Fibroblast of peridontal ligament (primary cell): ENCODE results near the gene CTTN.
"Not testable (repeated sequence)": the region's sequence is repeated elsewhere in the genome, so short reads cannot be mapped to it uniquely, and the experiment has no call there.

Experiments used
- DNase-seq: peaks from one replicate; pipeline ENCODE4 v3.0.0-alpha.2; 2010; ENCODE audit errors: extremely low read depth

Gene CTTN

DNA sequence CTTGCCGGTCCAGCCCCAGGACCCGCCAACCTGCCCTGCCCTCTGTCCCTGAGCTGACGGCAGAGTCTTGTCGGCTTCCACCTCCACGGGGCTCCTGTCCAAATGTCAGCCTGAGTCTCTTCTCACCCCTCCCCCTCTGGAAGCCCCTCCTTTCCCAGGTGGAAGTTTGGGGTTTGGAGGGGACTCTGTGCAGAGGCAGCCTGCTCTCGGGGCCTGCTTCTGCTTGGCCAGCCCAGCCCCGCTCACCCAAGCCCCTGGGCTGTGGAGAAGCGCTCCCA is 31.0 kb downstream of the CTTN start:
- DNase-seq, result no peak

DNA sequence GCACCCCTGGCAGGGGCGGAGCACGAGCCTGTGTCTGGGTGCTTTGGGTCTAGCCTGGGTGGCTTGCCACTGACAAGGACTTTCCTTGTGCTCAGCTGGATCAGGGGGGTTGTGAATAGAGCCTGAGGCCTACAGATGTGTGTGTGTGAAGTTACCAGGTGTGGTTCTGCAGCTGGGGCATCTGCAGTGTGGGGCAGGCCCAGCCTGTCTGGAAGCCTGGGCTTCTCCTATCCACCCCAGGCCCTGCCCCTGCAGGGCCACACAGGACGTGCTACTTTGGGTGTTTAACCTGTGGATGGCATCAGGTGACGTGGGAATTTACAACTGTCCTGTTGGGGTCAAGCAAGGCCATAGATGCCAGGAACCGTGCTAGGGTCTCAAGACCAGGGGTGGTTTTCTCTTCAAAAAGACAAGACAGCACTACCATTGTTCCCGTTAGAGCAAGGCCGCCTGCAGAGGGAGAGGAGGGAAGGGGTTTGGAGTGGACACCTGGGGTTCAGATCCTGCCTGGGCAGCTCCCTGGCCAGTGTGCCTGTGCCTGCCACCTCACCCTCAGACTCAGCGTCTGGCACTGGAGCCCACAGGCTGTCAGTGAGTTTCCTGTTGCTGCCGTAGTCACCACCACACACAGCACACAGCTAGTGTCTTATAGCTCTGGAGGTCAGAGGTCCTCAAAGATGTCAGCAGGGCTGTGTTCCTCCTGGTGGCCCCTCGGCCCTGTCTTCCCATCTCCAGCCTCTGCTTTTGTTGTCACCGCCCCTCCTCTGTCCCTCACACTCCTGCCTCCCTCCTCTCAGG is 31.6 kb downstream of the CTTN start:
- DNase-seq, result no peak

DNA sequence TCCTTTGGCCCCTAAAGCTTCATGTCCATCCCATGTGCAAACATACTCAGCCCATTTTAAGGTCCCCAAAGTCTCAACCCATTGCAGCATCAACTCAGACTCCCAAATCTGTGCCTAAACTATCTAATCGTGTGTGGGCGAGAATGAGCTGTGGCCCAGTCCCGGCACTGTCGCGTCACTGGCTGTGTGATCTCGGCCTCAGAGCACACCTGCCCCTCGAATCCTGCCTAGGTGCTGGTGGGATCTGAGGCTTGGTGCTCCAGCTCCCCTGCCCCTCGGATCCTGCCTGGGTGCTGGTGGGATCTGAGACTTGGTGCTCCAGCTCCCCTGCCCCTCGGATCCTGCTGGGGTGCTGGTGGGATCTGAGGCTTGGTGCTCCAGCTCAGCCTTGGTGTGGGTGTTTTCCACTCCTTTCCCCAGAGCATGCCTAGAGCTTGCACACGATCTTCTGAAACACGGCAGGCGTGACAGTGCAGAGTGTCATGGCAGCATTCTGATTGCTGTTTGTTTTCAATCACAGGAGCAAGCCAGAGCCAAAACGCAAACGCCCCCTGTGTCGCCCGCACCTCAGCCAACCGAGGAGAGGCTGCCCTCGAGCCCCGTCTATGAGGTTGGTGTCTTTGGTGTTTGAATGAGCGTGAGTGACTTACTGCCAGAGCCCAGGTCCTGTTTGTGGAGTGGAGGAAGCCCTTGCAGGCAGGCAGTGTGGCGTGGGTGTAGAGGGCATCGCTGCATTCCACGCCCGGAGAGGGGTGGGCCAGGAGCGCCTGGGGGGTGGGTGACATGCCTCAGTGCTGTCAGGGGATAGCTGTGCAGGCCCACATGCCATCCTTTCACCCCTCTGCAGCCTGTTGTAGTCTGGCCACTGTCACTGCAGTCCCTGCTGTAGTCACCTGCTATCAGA is 32.6 kb downstream of the CTTN start:
- DNase-seq, result no peak

DNA sequence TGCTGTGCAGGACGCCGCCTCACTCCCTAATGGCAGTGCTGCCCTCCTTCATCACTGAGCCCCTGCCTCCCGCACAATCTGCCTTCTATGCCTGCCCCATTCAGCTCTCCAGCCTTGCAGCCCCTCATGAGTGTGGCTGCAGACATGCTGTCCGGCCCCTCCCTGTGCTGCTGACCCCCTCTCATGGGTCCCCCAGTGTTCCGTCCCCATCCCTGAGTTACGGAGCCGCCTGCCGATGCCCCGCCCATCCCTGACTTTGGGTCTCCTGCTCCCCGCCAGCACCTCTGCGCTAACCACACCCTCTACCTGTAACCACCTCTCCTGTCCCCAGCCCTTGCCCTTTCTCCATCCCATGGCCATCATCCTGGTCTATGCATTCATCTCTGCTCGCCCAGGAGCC is 33.3 kb downstream of the CTTN start:
- DNase-seq, result no peak

DNA sequence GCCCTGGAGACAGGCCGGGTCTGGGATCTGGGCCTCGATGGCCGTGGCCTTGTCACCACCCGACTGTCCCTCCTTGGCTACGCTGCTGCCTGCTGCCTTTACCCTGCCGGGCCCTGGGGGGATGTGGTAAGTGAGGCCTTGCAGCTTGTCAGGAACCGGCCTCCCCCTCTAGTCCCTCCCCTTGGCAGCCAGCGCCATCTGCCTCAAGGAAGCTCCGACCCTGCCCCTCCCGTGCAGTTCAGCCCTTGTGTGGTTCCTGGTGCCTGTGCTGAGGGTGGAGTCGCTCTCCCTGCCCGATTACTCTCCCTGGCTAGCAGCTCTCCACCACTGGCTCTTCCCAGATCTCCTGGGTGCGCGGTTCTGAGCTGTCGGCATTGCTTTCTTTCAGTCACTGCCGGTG is 33.7 kb downstream of the CTTN start:
- no peak for DNase-seq

DNA sequence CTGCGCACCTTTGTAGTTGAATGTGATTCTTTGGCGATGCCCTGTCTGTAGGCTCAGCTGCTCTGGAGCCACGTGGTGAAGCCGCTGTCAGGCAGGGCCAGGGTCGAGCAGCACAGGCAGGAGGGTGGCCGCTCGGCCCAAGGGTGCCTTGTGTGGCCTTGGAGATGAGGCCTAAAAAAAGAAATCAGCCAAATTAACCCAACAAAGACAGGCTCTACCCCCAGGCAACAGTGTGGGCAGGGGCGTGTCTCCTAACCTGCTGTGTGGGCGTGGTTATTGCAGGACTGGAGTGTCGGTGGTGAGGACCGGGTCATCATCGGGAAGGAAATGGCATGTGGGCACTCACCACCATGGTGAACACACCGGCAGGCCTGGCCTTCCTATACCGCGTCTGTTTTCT is 34.3 kb downstream of the CTTN start:
- no peak for DNase-seq

DNA sequence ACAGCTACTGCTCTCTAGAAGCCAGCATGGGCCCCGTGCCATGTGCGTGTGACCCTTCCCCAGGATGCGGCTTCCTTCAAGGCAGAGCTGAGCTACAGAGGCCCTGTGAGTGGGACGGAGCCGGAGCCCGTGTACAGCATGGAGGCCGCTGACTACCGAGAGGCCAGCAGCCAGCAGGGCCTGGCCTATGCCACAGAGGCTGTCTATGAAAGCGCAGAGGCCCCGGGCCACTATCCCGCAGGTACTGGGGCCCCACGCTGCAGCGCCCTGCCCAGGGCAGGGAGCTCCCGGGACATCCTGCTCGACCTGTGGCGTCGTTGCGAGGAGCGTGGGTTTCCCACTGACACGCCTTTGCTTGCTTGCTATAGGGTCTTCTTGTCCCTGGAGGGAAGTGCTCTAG is 34.7 kb downstream of the CTTN start:
- DNase-seq, result no peak

DNA sequence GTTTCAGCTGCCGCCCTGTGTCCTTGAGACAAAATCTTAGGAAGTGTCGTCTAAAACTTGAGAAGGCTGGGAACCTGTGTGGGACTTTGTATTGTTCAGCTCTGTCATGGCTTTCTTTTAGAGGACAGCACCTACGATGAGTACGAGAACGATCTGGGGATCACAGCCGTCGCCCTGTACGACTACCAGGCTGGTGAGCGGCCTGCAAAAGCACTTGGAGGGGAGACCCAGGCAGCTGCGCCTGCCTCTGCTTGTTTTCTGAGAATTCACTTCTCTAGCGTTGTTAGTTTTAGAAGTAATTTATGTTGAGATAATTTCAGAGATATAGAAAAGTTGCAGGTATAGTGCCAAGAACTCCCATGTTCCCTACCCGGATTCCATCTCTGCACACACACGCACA is 35.2 kb downstream of the CTTN start:
- DNase-seq, result no peak

DNA sequence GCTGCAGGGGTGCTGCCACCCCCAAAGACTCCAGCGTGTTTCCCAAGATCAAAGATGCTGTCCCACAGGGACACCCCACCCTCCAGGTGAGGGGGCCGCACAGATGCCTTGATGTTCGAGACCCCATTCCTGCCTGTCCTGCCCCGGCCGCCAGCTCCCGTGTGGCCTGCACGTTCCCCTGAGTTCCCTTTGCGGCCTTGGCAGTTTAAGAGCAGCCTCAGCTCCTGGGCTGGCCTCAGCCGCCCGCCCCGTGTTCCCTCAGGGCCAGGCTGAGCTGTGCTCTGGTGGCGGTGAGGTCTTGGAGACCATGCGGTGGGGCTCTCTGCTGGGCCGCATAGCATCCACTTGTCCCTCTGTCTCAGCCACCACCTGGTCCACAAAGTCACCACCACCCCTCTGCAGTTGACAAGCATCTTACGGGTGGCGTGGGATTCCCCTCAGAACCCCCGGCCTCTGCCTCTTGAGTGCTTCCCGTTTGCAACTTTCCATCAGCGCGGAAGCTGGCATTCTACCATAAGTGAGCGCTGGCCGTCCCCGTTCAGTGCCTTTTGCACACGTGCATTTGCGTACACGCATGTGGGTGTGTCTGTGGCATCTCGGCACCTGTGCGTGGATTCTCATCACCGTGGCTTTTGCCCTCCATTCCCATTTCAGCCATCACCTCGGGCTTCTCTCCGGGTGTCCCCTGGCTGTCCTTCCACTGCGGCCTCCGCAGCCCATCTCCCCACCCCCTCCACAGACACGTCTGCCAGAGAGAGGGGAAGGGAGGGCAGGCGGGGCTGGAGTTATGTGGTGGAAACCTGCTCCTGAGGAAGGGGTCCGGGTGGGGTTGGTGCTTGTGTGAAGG is 35.9 kb downstream of the CTTN start:
- DNase-seq, result no peak

DNA sequence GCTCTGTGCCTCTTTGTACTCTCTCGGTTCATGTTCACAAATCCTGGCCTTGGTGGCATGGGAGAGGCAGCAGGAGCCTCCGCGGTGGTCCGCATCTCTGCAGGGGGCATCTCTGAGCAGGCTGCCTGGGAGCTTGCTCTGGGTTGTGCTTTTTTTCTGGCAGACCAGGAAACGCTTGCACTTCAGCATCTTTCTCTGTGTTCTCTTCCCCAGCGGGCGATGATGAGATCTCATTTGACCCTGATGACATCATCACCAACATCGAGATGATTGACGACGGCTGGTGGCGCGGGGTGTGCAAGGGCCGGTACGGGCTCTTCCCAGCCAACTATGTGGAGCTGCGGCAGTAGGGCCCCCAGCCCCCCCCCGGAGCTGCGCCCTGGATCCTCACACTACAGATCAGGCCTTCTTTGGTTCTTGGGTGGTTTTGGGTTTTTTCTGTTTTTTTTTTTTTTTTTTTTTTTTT is 36.5 kb downstream of the CTTN start:
- DNase-seq, result no peak

DNA sequence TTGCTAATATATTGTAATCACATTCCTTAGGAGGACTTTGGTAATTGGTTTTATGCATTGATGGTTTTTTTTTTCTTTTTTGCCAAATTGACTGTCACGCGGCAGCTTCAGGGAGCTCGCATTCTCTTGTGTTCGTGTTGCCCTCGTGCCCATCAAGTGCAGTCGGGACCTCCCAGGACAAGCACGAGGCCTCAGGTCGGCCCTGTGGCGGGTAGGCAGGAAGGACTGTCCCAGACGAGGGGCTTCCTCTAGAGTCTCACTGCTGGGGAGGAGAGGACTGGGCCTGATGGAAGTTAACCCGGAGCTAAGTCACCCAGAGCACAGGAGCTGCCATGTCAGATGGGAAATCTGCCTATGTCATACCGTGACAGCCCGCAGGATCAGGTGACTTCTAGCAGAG is 37.0 kb downstream of the CTTN start:
- no peak for DNase-seq

DNA sequence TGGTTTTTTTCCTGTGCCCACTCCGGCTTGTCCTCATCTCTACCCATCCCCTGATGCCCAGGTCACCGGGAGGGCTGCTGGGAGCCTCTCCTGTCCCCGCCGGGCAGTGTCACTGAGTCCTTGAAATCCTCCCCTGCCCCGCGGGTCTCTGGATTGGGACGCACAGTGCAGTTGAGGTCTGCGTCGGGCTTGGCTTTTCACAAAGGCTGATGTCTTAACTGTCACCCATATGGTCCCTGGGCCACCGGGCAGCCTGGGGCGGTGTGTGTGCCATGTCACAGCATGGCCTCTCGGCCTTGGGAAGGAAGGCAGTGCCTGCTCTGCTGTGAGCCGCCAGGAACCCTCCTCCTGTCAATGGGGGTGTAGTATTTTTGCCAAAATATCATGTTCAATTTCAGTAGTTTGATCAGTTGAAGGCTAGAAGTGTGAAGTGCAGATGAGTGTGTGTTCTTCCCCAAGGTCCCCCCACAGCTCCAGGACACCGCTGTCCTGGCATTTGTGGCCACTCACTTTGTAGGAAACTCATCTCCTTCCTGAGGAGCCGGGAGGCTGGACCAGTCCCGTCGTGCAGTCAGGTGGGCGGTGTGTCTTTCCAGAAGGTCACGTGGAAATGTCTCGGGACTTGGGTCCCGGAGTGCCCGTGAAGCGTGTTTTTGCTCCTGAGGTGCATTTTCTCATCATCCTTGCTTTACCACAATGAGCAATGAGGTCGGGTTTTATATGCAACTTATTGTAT is 37.6 kb downstream of the CTTN start:
- no peak for DNase-seq

DNA sequence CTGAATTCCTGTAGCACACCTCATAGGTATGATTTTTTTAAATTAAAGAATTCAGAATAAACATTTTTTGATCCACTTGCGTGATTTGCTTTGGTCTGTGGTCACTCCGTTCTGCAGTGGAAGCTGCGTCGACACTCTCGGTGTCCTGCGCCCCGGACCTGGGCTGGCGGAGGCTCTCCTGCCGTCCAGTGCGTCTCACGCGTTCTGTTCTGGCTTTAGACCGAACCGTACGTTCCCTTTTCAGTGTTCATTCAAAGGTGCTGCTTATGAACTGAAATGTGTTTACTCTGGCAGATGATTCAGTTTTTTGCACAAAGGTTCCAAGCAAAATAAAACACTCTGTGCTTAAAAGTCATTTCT is 38.2 kb downstream of the CTTN start:
- DNase-seq, result no peak

DNA sequence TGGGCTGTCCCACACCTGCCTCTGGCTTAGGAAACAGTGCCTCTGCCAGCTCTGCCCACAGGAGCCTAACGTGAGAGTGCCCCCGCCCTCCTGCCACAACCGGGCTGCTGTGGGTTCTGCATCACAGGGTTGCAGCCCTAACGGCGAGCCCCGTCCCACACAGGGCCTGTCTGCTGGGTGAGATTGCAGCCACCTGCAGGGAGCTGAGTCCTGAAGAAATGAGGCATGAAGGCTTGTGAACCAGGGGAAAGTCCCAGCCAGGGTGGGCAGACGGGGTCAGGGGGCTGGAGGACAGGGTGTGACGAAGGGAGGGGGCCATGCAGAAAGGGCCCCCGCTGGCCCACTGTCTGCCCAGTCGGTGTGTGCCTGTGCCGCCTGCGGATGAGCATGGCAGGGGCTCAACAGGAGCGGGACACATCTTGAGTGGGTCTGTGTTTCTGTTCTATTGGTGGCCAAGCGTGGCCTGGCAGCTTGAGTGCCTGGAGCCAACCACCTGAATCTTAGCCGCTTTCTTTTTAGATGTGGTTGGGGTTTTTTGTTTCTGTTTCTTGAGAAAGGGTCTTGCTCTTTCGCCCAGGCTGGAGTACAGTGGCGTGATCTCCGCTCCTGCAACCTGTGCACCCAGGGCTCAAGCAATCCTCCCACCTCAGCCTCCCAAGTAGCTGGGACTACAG is 38.9 kb downstream of the CTTN start:
- no peak for DNase-seq

DNA sequence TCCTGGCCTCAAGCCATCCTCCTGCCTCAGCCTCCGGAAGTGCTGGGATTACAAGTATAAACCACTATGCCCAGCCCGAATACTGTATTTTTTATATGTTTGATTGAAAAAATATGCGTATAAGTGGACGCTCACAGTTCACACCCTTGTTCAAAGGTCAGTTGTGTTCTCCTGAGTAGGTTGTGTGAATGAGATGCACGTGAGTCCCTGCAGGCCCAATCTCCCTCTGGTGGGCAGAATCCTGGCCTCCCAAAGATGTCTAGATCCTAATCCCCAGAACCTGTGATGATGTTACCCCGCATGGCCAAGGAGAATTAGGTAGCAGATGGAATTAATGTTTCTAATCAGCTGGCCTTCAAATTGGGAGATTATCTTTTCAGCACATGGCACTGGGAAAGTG is 41.9 kb downstream of the CTTN start:
- no peak for DNase-seq

DNA sequence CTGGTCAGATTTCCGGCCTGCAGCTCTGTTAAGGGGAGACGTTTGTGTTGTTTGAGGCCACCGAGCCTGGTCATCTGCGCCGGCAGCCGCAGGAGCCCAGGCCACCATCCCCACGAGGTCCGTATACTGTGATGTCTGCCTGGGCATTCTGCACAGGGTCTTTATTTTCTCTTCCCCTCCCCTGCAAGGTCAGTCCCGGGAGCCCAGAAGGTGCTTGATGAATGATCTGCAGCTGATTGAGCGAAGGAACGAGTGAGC is 45.4 kb downstream of the CTTN start:
- no peak for DNase-seq

DNA sequence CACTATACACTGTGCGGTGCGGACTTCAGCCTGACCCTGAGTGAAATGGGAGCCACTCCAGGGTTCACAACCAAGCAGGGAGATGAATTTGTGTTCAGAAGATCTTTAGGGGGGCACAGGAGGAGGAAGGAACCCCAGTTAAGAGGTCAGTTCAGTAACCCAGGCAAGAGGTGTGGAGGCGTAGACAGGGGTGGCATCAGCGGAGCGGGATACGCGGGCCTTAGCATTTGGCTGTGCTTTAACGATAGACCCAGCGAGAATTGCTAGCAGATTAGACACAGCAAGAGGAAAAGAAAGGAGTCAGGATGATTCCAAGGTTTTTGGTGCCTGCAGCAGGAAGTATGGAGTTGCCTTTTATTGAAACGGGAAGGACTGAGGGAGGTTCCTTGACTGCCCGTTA is 46.8 kb downstream of the CTTN start:
- no peak for DNase-seq

DNA sequence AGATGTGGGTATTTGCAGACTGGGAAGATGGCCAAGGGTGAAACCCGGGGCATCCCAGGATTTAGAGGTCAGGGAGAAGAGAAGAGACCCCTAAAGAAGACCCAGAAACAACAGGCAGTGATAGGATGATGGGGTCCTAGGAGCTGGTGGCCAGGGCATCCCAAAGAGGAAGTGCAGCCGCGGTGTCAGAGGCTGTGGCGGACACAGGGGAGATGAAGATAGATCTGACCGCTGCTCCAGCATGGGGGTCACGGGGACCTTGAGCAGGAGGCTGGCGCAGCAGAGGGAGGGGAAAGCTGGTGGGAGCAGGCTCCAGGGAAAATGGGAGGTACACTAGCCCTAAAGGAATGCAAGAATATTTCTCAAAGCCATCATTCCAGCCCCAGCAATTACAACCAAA is 47.3 kb downstream of the CTTN start:
- no peak for DNase-seq

DNA sequence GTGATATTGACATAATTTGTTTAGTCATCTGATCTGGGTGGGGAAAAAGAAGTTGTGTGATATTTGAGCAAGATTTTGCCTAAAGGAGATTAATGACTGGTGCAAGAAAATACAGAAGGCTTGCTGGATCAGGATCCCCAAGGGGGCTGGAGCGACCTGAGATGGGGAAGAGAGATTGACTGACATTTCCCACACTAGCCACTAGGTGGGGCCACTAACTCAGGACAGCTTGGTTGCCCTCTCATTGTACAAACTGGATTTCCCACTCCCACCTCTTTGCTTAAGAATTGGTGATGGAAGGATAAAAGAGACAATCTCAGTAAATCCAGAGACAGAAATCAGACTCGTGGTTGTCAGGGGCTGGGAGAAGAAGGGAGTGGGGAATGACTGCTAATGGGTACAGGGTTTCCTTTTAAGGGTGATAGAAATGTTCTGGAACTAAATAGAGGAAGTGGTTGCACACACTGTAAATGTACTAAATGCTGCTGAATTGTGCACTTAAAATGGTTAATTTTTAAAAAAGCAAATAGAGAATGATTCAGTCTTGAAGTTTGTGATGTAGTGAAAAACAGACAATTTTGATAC is 50.7 kb downstream of the CTTN start:
- no peak for DNase-seq

DNA sequence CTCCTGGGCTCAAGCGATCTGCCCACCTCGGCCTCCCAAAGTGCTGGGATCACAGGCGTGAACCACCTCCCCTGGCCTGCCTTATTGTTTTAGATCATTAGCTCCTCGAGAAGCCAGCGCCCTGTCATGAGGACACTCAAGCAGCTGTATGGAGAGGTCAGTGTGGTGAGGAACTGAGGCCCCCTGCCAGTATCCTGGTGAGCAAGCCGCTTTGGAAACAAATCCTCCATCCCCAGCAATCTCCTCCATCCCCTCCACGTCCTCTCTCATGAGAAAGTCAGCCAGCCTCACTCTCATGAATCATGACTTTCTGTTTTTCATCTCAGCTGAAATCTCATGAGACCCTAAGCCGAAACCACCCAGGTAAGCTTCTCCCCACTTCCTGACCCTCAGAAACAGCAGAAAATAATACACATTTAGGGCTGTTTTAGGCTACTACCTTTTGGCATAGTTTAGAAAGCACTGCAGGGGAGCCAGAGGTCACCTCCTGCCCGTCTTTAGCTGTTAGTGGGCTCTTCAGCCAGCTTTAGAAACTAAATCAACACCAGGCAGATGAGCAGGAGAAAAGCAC is 56.0 kb downstream of the CTTN start:
- DNase-seq, result no peak

DNA sequence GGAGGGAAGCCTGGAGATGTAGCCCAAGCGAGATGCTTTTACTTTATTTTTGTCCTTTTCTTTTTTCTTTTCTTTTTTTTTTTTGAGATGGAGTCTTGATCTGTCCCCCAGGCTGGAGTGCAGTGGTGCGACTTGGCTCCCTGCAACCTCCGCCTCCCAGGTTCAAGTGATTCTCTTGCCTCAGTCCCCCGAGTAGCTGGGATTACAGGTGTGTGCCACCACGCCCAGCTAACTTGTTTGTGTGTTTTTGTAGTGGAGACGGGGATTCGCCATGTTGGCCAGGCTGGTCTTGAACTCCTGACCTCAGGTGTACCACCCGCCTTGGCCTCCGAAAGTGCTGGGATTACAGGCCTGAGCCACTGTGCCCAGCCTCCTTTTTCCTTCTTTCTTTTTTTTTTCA is 56.5 kb downstream of the CTTN start:
- DNase-seq, result not testable (repeated sequence)
